IMR-90 (cell line): ENCODE data around the gene NTM. TPM values are rescaled to one million over a fixed set of nuclear protein-coding genes. Genes with fewer than 3 reads are reported as not detected.

ENCODE experiments used
- ATAC-seq: fragments of 200-7000 bp; cut with Tn5 transposase; 2 replicates; pipeline ENCODE4 v1.9.1; 2020; ENCODE audit warnings: low read depth, mild to moderate bottlenecking, moderate library complexity
- BruUV-seq: library from RNA; stranded (reverse); fragments of 400-500 nt; replicated peaks from 2 replicates; lab custom pipeline; 2021; lab: Mats Ljungman, UMichigan
- CTCF ChIA-PET: fragments of 300-600 bp; formaldehyde crosslinking; extraction: SDS; loops from one replicate; lab custom pipeline; 2021; ENCODE audit warnings: antibody characterized with exemption; lab: Yijun Ruan, JAX
- POLR2A ChIA-PET: fragments of 300-600 bp; sonication (Branson Sonifier 250); formaldehyde crosslinking; loops from one replicate; lab custom pipeline; 2022; ENCODE audit warnings: antibody characterized with exemption; ENCODE audit not compliant: unreplicated experiment; lab: Charles Lee
- DNase-seq: peaks from one replicate; pipeline ENCODE4 v3.0.0; 2013
- H2AFZ ChIP-seq: replicated peaks from 2 replicates; pipeline ENCODE3; 2013; ENCODE audit warnings: low read length, mild to moderate bottlenecking; ENCODE audit not compliant: poor library complexity
- H2AK5ac ChIP-seq: 2 replicates; pipeline ENCODE4 v1.6.1; 2013; ENCODE audit warnings: low read depth, low read length, inconsistent platforms
- H2AK9ac ChIP-seq: replicated peaks from 2 replicates; pipeline ENCODE3; 2013; ENCODE audit warnings: mild to moderate bottlenecking, low read depth, low read length, moderate library complexity; ENCODE audit not compliant: poor library complexity
- H2BK120ac ChIP-seq: 2 replicates; pipeline ENCODE4 v1.6.1; 2013; ENCODE audit warnings: low read depth, low read length, inconsistent platforms
- H2BK15ac ChIP-seq: 3 replicates; pipeline ENCODE4 v1.6.1; 2013; ENCODE audit warnings: low read depth, low read length, inconsistent platforms
- H2BK20ac ChIP-seq: 2 replicates; pipeline ENCODE4 v1.6.1; 2013; ENCODE audit warnings: low read depth, mild to moderate bottlenecking, inconsistent platforms, low read length, moderate library complexity
- H2BK5ac ChIP-seq: 2 replicates; pipeline ENCODE4 v1.6.1; 2013; ENCODE audit warnings: mild to moderate bottlenecking, low read depth, low read length, inconsistent platforms; ENCODE audit not compliant: poor library complexity, severe bottlenecking
- H3K14ac ChIP-seq: replicated peaks from 2 replicates; pipeline ENCODE4 v1.6.1; 2013; ENCODE audit warnings: low read depth, low read length, inconsistent platforms
- H3K18ac ChIP-seq: 2 replicates; pipeline ENCODE4 v1.6.1; 2013; ENCODE audit warnings: low read depth, low read length, control low read depth
- H3K23ac ChIP-seq: 2 replicates; pipeline ENCODE4 v1.6.1; 2013; ENCODE audit warnings: low read depth, low read length, inconsistent platforms
- H3K27ac ChIP-seq: 2 replicates; pipeline ENCODE4 v1.5.1; 2013; ENCODE audit warnings: mild to moderate bottlenecking, control low read depth, low read length; ENCODE audit not compliant: insufficient read depth
- H3K27me3 ChIP-seq: 2 replicates; pipeline ENCODE4 v1.6.1; 2013; ENCODE audit warnings: low read length; ENCODE audit not compliant: control insufficient read depth, insufficient read depth
- H3K36me3 ChIP-seq: 2 replicates; pipeline ENCODE4 v1.6.1; 2013; ENCODE audit warnings: low read length, mixed read lengths; ENCODE audit not compliant: control insufficient read depth, insufficient read depth
- H3K4ac ChIP-seq: 2 replicates; pipeline ENCODE4 v1.6.1; 2013; ENCODE audit warnings: low read depth, low read length, inconsistent platforms
- H3K4me1 ChIP-seq: 2 replicates; pipeline ENCODE4 v1.6.1; 2013; ENCODE audit warnings: low read length, mixed read lengths; ENCODE audit not compliant: control insufficient read depth, insufficient read depth
- H3K4me2 ChIP-seq: 2 replicates; pipeline ENCODE4 v1.6.1; 2013; ENCODE audit warnings: low read depth, mild to moderate bottlenecking, control low read depth, low read length, moderate library complexity
- H3K4me3 ChIP-seq: 2 replicates; pipeline ENCODE4 v1.5.1; 2013; ENCODE audit warnings: low read depth, mild to moderate bottlenecking, control low read depth, low read length, moderate library complexity; ENCODE audit not compliant: insufficient read depth
- H3K56ac ChIP-seq: 2 replicates; pipeline ENCODE4 v1.6.1; 2013; ENCODE audit warnings: low read length, inconsistent platforms; ENCODE audit not compliant: insufficient read depth; ENCODE audit errors: extremely low read depth
- H3K79me1 ChIP-seq, 2 experiments: 2 replicates each; pipeline ENCODE4 v1.6.1; 2013; ENCODE audit warnings: low read length in 2 of 2, inconsistent platforms in 1 of 2, low read depth in 1 of 2
- H3K9ac ChIP-seq: 2 replicates; pipeline ENCODE4 v1.6.1; 2013; ENCODE audit warnings: low read depth, low read length, control low read depth
- H3K9me1 ChIP-seq: 2 replicates; pipeline ENCODE4 v1.6.1; 2013; ENCODE audit warnings: low read length, inconsistent platforms; ENCODE audit not compliant: insufficient read depth
- H3K9me3 ChIP-seq: 2 replicates; pipeline ENCODE4 v1.6.1; 2013; ENCODE audit warnings: low read length; ENCODE audit not compliant: control insufficient read depth, insufficient read depth
- H4K20me1 ChIP-seq: 2 replicates; pipeline ENCODE4 v1.6.1; 2013; ENCODE audit warnings: low read length, inconsistent platforms; ENCODE audit not compliant: insufficient read depth
- H4K5ac ChIP-seq: 2 replicates; pipeline ENCODE4 v1.6.1; 2013; ENCODE audit warnings: mild to moderate bottlenecking, low read depth, low read length, control low read depth
- H4K8ac ChIP-seq, 2 experiments: 2 replicates each; pipeline ENCODE4 v1.6.1; 2013; ENCODE audit warnings: low read depth in 2 of 2, low read length in 2 of 2, control low read depth in 1 of 2, inconsistent platforms in 1 of 2
- H4K91ac ChIP-seq: 2 replicates; pipeline ENCODE4 v1.6.1; 2013; ENCODE audit warnings: low read depth, low read length, inconsistent platforms; ENCODE audit not compliant: insufficient read depth
- BHLHE40 ChIP-seq: fragments of 150-350 bp; IDR thresholded peaks from 2 replicates; pipeline ENCODE4 v1.6.1; 2016; ENCODE audit warnings: mild to moderate bottlenecking, low read depth, low read length
- CEBPB ChIP-seq: IDR thresholded peaks from 2 replicates; pipeline ENCODE4 v1.6.1; 2012; ENCODE audit warnings: low read depth, low read length, improper control_type of control experiment
- CTCF ChIP-seq: conservative IDR thresholded peaks from 2 replicates; pipeline ENCODE4 v1.5.1; 2012; ENCODE audit warnings: mild to moderate bottlenecking, low read depth, low read length, improper control_type of control experiment
- ELK1 ChIP-seq: fragments of 150-350 bp; IDR thresholded peaks from 2 replicates; pipeline ENCODE4 v1.6.1; 2016; ENCODE audit warnings: low read depth, mild to moderate bottlenecking, low read length, moderate library complexity, borderline replicate concordance
- FOS ChIP-seq: fragments of 150-350 bp; IDR thresholded peaks from 2 replicates; pipeline ENCODE4 v1.6.1; 2016; ENCODE audit warnings: low read depth, low read length
- MAFK ChIP-seq: IDR thresholded peaks from 2 replicates; pipeline ENCODE4 v1.6.1; 2012; ENCODE audit warnings: low read depth, low read length, improper control_type of control experiment
- MAZ ChIP-seq: IDR thresholded peaks from 2 replicates; pipeline ENCODE4 v1.6.1; 2012; ENCODE audit warnings: low read depth, mild to moderate bottlenecking, low read length, improper control_type of control experiment, moderate library complexity, borderline replicate concordance
- MXI1 ChIP-seq: IDR thresholded peaks from 2 replicates; pipeline ENCODE4 v1.6.1; 2012; ENCODE audit warnings: low read depth, mild to moderate bottlenecking, low read length, moderate library complexity, borderline replicate concordance
- RAD21 ChIP-seq: IDR thresholded peaks from 2 replicates; pipeline ENCODE4 v1.6.1; 2012; ENCODE audit warnings: low read length, improper control_type of control experiment
- RCOR1 ChIP-seq: IDR thresholded peaks from 2 replicates; pipeline ENCODE4 v1.6.1; 2012; ENCODE audit warnings: mild to moderate bottlenecking, low read length, improper control_type of control experiment; ENCODE audit not compliant: insufficient replicate concordance
- RFX5 ChIP-seq: IDR thresholded peaks from 2 replicates; pipeline ENCODE4 v1.8.0; 2012; ENCODE audit warnings: low read depth, mild to moderate bottlenecking, low read length, moderate library complexity
- SMC3 ChIP-seq: fragments of 150-350 bp; IDR thresholded peaks from 2 replicates; pipeline ENCODE4 v1.6.1; 2016; ENCODE audit warnings: low read depth, mild to moderate bottlenecking, antibody characterized with exemption, low read length, moderate library complexity
- WGBS, 2 experiments: methylation state at CpG; one replicate each; pipeline versions ENCODE4 v1.1.5 to v1.1.7; 2013; ENCODE audit warnings: missing lambda C conversion rate in 2 of 2; ENCODE audit not compliant: insufficient read length in 1 of 2; ENCODE audit errors: extremely low coverage in 2 of 2; 5-methylcytosine and 5-hydroxymethylcytosine counted together
- dilution Hi-C: fragments of 300-500 bp; cut with HindIII; formaldehyde crosslinking; loops from one replicate; pipeline ENCODE4 v1.14.3; 2018; ENCODE audit warnings: low sequenced_read_pairs; ENCODE audit not compliant: unreplicated experiment
- in situ Hi-C: fragments of 300-500 bp; cut with MboI; formaldehyde crosslinking; loops from 3 replicates; pipeline ENCODE4 v1.14.3; 2019; ENCODE audit warnings: low sequenced_read_pairs, inconsistent platforms, mixed read lengths
- intact Hi-C: fragments of 100-400 bp; cut with micrococcal nuclease; formaldehyde crosslinking; loops from 2 replicates; pipeline ENCODE4 v1.10.0; 2022
- polyA plus RNA-seq, 3 experiments: library from polyadenylated mRNA; depleted of rRNA; stranded (reverse); fragments of >200 nt; gene quantifications; 2 replicates each; pipeline ENCODE4 v1.2.3, GENCODE V29; 2012; ENCODE audit warnings: low replicate concordance in 1 of 3
- total RNA-seq: library from RNA; depleted of rRNA; stranded (reverse); fragments of >200 nt; gene quantifications from 2 replicates; pipeline ENCODE4 v1.2.3, GENCODE V29; 2012

Gene NTM
- total and polyA plus RNA-seq, 2 of the 4 experiments (the other 2 are of a cell fraction) = 19.5 to 25.5 TPM

- dilution Hi-C loops = no loop called here
- H3K4me2 ChIP-seq = no peak overlapping the region
- BruUV-seq = no TSS peak
Observed at GRCh38 chr11:131838016-131838415, 467.6 kb downstream of the NTM start.

More at GRCh38 chr11:131838016-131838415, 467.6 kb downstream of the NTM start:
- H2BK120ac ChIP-seq = no peak overlapping the region
- no peaks in the 10 kb centered on the region for H3K9me3 ChIP-seq
- H3K14ac ChIP-seq = no peak overlapping the region
- H4K8ac ChIP-seq = no peak overlapping the region
- WGBS, 2 experiments = no CpG with 5 or more reads among the region's 12 CpGs
- no peak overlapping the region for H3K56ac ChIP-seq
- DNase-seq = no peak
- no peak overlapping the region for H2AFZ ChIP-seq
- H3K27ac ChIP-seq = no peak overlapping the region
- TF ChIP-seq SMC3 (no peak), FOS (no peak), CTCF (no peak), RCOR1 (no peak), MAFK (no peak), CEBPB (no peak), BHLHE40 (no peak), MXI1 (no peak), RAD21 (no peak), MAZ (no peak), RFX5 (no peak), ELK1 (no peak)
- H4K20me1 ChIP-seq = no peaks in the 10 kb centered on the region
- no peak overlapping the region for H2AK9ac ChIP-seq
- H3K79me1 ChIP-seq = no peaks in the 10 kb centered on the region
- no peak overlapping the region for H3K23ac ChIP-seq
- H2BK20ac ChIP-seq = no peak overlapping the region
- H3K27me3 ChIP-seq = peaks cover 18% of the 10 kb centered on the region
- no peak overlapping the region for H3K4me3 ChIP-seq
- in situ Hi-C loops = no loop called here
- H4K91ac ChIP-seq = no peak overlapping the region
- H3K36me3 ChIP-seq = no peaks in the 10 kb centered on the region
- no peak overlapping the region for H4K5ac ChIP-seq
- no peak overlapping the region for H2AK5ac ChIP-seq
- no peak overlapping the region for H2BK5ac ChIP-seq
- no peak overlapping the region for H3K4ac ChIP-seq
- no peak overlapping the region for H2BK15ac ChIP-seq
- intact Hi-C loops = no loop called here
- H3K9me1 ChIP-seq = no peaks in the 10 kb centered on the region
- H3K9ac ChIP-seq = no peak overlapping the region
- H3K4me1 ChIP-seq = no peaks in the 10 kb centered on the region
- no peak for ATAC-seq
- H3K18ac ChIP-seq = no peak overlapping the region
- ChIA-PET POLR2A (no interaction called here), CTCF (no interaction called here)
